IPS DF 6.9 (cell line): ENCODE results near the gene MPPE1.
A peak's percentile ranks its signal among the peaks of the same experiment; 100 is the strongest.
"Not testable (repeated sequence)": the region's sequence is repeated elsewhere in the genome, so short reads cannot be mapped to it uniquely, and the experiment has no call there.

Experiments
- DNase-seq: peaks from one replicate; pipeline ENCODE4 v3.0.0-alpha.2; 2013; ENCODE audit warnings: low read depth, low spot score
- H3K27ac ChIP-seq: one replicate; pipeline ENCODE4 v1.5.1; 2013; ENCODE audit warnings: low read length, control low read depth
- H3K27me3 ChIP-seq: 2 replicates; pipeline ENCODE4 v1.6.1; 2013; ENCODE audit warnings: mild to moderate bottlenecking, low read length; ENCODE audit not compliant: control insufficient read depth, insufficient read depth
- H3K36me3 ChIP-seq: 2 replicates; pipeline ENCODE4 v1.6.1; 2013; ENCODE audit warnings: low read length; ENCODE audit not compliant: control insufficient read depth, insufficient read depth
- H3K4me1 ChIP-seq: 2 replicates; pipeline ENCODE4 v1.6.1; 2013; ENCODE audit warnings: low read length; ENCODE audit not compliant: control insufficient read depth, insufficient read depth
- H3K4me3 ChIP-seq: 2 replicates; pipeline ENCODE4 v1.5.1; 2013; ENCODE audit warnings: mild to moderate bottlenecking, low read length
- H3K9me3 ChIP-seq: 2 replicates; pipeline ENCODE4 v1.6.1; 2013; ENCODE audit warnings: low read length, inconsistent platforms; ENCODE audit not compliant: control insufficient read depth, insufficient read depth
- WGBS: extraction: QIAGEN DNeasy Blood & Tissue Kit; methylation state at CpG from one replicate; pipeline ENCODE4 v1.1.7; 2013; ENCODE audit warnings: mixed read lengths, missing lambda C conversion rate; ENCODE audit not compliant: insufficient read length, insufficient coverage; 5-methylcytosine and 5-hydroxymethylcytosine counted together

Gene MPPE1

DNA sequence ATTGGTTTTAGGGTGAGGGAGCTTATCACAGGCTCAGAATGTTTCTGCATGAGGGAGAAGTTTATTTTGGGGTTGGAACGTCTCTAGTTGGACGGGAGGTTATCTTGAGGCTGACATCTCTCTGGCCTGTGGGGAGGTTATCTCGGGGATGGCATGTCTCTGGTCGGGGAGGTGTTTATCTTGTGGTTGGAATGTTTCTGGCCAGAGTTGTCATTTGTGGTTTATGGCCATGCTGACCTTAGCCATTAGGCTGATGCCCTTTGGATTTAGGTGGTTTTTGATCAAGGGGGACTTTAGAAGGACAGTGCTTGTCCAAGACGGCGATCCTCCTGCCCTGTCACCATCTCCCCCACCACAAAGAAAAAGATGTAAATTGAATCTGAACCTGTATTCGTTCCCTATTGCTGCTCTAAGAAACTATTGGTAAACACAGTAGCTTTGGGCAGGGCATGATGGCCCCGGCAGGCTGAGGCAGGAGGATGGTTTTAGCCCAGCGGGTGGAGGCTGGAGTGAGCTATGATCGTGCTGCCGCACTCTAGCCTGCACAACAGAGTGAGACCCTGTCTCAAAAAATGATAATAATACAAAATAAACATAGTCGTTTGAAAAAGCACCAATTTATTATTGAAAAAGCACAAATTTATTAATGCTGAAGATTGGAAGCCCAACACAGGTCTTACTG lies 17.8 kb upstream of the MPPE1 start:
- Histone ChIP-seq H3K9me3 (no peaks in the 10 kb centered on the region), H3K4me1 (no peaks in the 10 kb centered on the region), H3K27me3 (no peaks in the 10 kb centered on the region), H3K36me3 (no peaks in the 10 kb centered on the region), H3K4me3 (no peak overlapping the region), H3K27ac (no peak overlapping the region)
- no peak for DNase-seq
- WGBS = no CpG with 5 or more reads among the region's 12 CpGs

DNA sequence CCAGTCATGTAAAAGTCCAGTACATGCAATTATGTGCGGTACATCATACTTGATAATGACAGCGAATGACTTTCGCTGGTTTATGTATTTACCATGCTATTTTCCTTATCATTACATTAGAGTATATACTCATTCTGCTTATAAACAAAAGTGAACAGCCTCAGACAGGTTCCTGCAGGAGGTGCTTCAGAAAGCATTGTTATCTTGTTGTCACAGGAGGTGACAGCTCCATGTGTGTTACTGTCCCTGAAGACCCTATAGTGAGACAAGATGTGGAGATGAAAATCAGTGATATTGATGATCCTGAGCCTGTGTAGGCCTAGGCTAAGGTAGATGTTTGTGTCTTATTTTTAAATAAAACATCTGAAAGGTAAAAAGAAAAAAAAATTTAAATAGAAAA lies 15.3 kb upstream of the MPPE1 start:
- DNase-seq = no peak
- H3K36me3 ChIP-seq = no peaks in the 10 kb centered on the region
- no peak overlapping the region for H3K4me3 ChIP-seq
- H3K27ac ChIP-seq = no peak overlapping the region
- no CpG with 5 or more reads among the region's 3 CpGs for WGBS
- H3K4me1 ChIP-seq = no peaks in the 10 kb centered on the region
- no peaks in the 10 kb centered on the region for H3K27me3 ChIP-seq
- no peaks in the 10 kb centered on the region for H3K9me3 ChIP-seq

DNA sequence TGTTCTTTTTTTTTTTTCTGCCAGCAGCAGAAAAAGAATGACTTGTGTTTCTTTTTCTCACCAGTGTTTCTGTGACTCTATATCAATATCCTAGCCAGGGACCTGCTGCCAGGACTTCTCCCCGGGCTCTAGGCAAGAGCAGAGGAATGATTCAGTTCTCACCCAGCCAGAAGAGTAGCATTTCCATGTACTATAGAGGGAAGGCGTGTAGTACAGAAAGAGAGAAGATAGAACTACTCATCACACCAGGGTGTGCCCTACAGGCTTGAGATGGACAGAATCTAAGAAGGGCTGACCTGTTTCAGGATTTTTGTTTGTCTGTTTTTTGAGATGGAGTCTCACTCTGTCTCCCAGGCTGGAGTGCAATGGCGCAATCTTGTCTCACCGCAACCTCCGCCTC lies 11.4 kb upstream of the MPPE1 start:
- WGBS = no CpG with 5 or more reads among the region's 5 CpGs

DNA sequence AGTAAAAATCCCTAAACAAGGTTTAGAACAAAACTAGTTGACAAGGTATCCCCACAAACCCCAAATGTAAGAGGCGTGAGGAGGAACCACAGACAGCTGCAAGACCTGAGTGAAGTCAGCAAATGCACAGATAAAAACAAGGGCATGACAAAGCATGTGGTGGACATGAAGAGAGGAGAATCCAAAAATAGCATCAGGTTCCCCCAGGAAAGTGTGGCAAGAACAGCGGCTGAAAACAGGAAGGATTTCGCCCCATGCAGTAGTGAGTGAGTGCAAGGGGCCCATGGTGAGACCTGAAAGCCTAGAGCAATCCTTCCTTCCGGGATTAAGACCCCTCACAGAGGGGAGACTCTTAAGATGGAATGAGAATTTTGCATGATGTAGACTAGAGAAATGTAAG lies 8.8 kb upstream of the MPPE1 start:
- H3K36me3 ChIP-seq, H3K4me3 ChIP-seq, H3K9me3 ChIP-seq, H3K27ac ChIP-seq, DNase-seq, H3K4me1 ChIP-seq, H3K27me3 ChIP-seq: not testable (repeated sequence)
- no CpG with 5 or more reads among the region's 4 CpGs for WGBS

More for the DNA sequence above, 11.4 kb upstream of the MPPE1 start:
- not testable (repeated sequence) for H3K4me1 ChIP-seq, H3K9me3 ChIP-seq, DNase-seq, H3K27ac ChIP-seq, H3K4me3 ChIP-seq, H3K27me3 ChIP-seq, H3K36me3 ChIP-seq

DNA sequence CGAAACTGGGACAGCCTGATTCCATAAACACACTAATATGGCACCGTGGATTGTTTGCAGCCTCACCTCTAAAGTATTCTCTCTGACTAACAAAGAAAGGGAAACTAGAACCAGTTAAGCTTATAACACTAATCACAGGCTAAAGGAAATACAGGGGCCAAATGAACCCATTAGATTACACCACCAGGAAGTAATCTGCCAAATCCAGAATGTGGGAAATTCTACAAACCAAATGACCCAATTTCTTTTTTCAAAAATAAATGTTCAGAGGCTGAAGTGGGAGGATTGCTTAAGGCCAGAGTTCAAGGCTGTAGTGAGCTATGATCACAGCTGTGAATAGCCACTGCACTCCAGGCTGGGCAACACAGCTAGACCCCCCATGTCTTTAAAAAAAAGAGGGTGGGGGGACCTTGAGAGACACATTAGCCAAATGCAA lies 1.5 kb upstream of the MPPE1 start:
- Histone ChIP-seq H3K27me3 (no peaks in the 10 kb centered on the region), H3K27ac (no peak overlapping the region), H3K36me3 (no peaks in the 10 kb centered on the region), H3K4me3 (no peak overlapping the region), H3K9me3 (no peaks in the 10 kb centered on the region), H3K4me1 (no peaks in the 10 kb centered on the region)
- no CpG with 5 or more reads among the region's 2 CpGs for WGBS
- DNase-seq = no peak

DNA sequence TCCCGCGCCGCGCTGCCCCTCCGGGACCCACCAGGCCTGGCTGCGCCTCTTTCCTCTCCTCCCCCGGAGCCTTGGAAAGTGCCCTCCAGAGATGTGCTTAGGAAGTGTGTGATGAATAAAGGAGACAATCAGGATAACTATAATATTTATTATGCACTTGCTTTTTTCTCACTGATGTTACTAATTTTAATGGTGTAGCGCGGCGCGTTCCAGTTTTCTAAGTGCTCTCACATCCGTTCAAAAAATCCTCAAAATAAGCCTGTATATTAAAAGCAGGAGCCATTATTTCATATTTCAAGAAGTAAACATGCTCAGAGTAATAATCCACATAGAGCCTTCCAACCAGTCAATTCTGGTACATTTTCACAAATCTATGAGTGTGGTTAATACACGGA lies 941 bp upstream of the MPPE1 start:
- DNase-seq = no peak
- Histone ChIP-seq H3K4me1 (no peaks in the 10 kb centered on the region), H3K36me3 (no peaks in the 10 kb centered on the region), H3K4me3 (peak overlapping the region; percentile 50; the same call in 1 of the 2 replicates), H3K27ac (no peak overlapping the region), H3K9me3 (no peaks in the 10 kb centered on the region), H3K27me3 (no peaks in the 10 kb centered on the region)
- no CpG with 5 or more reads among the region's 13 CpGs for WGBS

DNA sequence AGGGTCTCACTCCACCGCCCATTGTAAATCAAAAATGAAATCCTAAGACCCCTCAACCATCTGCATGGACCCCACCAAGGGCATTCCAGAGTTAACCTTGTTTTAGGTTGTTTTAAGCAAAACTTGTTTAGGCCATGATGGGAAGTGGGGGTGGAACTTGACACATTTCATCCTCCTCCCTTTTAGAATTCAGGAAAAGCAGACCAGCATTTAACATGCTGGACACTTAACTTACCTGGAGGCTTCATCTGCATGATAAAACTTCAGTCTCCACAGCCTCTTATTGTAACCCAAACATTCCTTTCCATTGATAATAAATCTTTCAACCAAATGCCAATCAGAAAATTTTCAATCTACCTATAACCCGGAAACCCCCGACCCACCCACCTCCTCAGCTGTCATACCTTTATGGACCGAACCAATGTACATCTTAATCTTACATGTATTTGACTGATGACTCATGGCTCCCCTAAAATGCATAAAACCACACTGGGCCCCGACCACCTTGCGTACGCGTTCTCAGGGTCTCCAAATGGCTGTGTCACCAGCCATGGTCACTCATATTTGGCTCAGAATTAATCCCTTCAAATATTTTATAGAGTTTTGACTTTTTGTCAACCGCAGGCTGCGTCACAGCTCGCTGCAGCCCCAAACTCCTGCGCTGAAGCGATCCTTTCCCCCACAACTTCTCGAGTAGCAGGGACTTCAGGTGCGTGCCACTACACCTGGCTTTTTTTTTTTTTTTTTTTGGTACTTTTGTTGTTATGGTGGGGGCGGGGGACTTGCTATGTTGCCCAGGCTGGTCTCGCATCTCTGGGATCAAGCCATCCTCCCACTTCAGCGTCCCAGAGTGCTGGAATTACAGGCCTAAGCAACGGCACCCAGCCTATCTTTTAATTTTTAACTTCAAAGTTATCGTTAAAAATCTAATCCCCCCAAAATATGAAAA lies 917 bp downstream of the MPPE1 start:
- Histone ChIP-seq H3K36me3 (no peaks in the 10 kb centered on the region), H3K27ac (no peak overlapping the region), H3K4me1 (no peaks in the 10 kb centered on the region), H3K27me3 (no peaks in the 10 kb centered on the region), H3K4me3 (peak overlapping the region; percentile 23; the same call in 1 of the 2 replicates), H3K9me3 (no peaks in the 10 kb centered on the region)
- no CpG with 5 or more reads among the region's 20 CpGs for WGBS
- DNase-seq = no peak

DNA sequence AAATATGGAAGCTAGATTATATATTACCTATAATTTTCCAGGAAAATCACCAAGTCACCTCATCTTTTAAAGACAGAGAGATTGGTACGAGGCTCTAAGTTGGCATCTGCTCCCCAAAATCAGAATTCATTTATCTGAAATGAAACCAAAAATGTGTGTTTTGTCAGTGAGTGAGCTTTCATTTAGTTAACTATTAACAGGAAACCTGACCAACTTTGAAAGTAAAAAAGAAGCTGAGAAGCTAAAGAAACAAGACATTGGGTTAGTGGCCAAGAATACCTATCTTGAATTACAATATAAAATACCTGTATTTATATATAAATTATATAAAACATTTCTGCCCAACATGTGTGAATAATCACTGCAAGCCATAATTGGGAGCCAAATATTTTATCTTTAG lies 1.9 kb downstream of the MPPE1 start:
- Histone ChIP-seq H3K27me3 (no peaks in the 10 kb centered on the region), H3K4me1 (no peaks in the 10 kb centered on the region), H3K36me3 (no peaks in the 10 kb centered on the region), H3K4me3 (no peak overlapping the region), H3K27ac (no peak overlapping the region), H3K9me3 (no peaks in the 10 kb centered on the region)
- DNase-seq = no peak
- WGBS = no CpG with 5 or more reads among the region's 1 CpG

DNA sequence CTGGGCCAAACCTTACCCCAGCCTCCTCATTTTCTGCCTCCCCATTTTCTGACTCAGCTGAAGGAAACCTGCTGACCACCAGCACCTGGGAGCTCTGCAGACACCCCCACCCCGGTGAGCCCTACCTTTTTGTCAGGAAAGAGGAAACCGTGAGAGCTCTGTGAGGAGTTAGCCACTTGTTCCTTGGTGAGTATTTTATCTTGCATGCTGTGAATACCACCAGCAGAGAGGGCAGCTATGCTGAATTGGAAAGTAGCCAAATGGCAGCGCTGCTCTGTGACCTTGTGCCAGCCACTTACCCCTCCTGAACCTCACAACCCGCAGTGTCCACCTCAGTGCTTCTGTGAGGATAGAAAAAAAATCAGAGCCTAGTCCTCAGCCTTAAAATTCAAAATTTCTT lies 2.5 kb downstream of the MPPE1 start:
- H3K4me1 ChIP-seq = no peaks in the 10 kb centered on the region
- no peaks in the 10 kb centered on the region for H3K36me3 ChIP-seq
- no peaks in the 10 kb centered on the region for H3K27me3 ChIP-seq
- DNase-seq = no peak
- H3K27ac ChIP-seq = no peak overlapping the region
- no peak overlapping the region for H3K4me3 ChIP-seq
- WGBS = no CpG with 5 or more reads among the region's 4 CpGs
- no peaks in the 10 kb centered on the region for H3K9me3 ChIP-seq

DNA sequence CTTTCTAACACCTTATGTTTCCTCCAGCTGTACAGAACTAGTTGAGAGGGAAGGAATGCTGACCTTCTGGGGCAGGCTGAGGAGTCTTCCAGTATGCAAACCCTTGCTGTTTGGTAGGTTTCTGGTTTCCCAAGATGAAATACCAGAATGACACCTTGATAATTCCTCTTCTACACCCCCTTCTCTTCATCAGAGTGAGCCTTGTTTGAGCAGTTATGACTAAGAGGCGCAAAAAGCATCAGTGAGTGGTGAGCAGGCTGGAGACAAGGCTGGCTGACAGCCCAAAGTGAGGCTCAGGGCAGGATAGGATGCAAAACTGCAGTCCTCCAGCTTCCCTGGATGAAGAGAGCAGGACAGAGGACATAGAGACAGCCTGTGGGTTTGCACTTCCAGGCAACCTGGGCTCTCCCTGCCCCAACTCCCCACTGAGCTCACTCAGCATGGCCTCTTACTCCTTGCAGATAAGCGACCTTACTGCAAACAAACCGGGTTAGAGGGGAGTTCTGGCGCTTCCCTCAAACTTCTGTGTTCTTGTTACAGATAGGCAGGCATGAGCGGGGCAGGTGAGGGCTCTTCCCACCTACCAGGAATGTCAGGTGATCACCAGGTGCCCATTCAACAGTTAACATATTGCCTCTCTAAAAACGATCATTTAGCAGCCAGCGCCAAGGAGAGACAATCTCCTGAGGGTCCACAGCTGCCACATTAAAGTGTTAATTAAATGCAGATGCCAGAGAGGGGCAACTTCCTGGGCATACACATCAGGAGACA lies 5.4 kb downstream of the MPPE1 start:
- Histone ChIP-seq H3K4me1 (no peaks in the 10 kb centered on the region), H3K27ac (no peak overlapping the region), H3K4me3 (no peak overlapping the region), H3K36me3 (no peaks in the 10 kb centered on the region; the same call in 1 of the 2 replicates), H3K27me3 (no peaks in the 10 kb centered on the region), H3K9me3 (no peaks in the 10 kb centered on the region)
- DNase-seq = no peak
- no CpG with 5 or more reads among the region's 7 CpGs for WGBS
